Mucosa of descending colon (tissue), 3 donors: ENCODE measurements around the gene OBP2A. TPM values are rescaled to one million over a fixed set of nuclear protein-coding genes. Genes with fewer than 3 reads are reported as not detected.
"Not testable (repeated sequence)": the region's sequence is repeated elsewhere in the genome, so short reads cannot be mapped to it uniquely, and the experiment has no call there.

Source experiments
- ATAC-seq: fragments of 200-7000 bp; cut with Tn5 transposase; one replicate; pipeline ENCODE4 v1.9.1; 2020; ENCODE audit warnings: mild to moderate bottlenecking, moderate library complexity
- DNase-seq, 3 donors: peaks; one replicate each; pipeline ENCODE4 v3.0.0-alpha.2; 2020
- H3K36me3 ChIP-seq: fragments of 200-600 bp; one replicate; pipeline ENCODE4 v1.8.0; 2021; ENCODE audit warnings: low read depth, mild to moderate bottlenecking
- H3K4me1 ChIP-seq: fragments of 200-600 bp; one replicate; pipeline ENCODE4 v1.8.0; 2021; ENCODE audit warnings: low read depth, mild to moderate bottlenecking
- H3K4me3 ChIP-seq: fragments of 200-600 bp; one replicate; pipeline ENCODE4 v1.8.0; 2021; ENCODE audit warnings: mild to moderate bottlenecking
- H3K9me3 ChIP-seq: fragments of 200-600 bp; one replicate; pipeline ENCODE4 v1.8.0; 2021; ENCODE audit warnings: mild to moderate bottlenecking
- CTCF ChIP-seq: fragments of 200-600 bp; IDR thresholded peaks from one replicate; pipeline ENCODE4 v1.8.0; 2022; ENCODE audit warnings: antibody characterized with exemption, mild to moderate bottlenecking
- intact Hi-C, 2 donors: fragments of 100-400 bp; cut with DNase I in 1 of 2; cut with micrococcal nuclease in 1 of 2; formaldehyde crosslinking; loops; one replicate each; pipeline versions ENCODE4 v1.11.0 to v1.11.1; 2022; cut with DNase I, micrococcal nuclease
- total RNA-seq, 3 donors: library from RNA; stranded (reverse); fragmentation: NEBNext Ultra II Directional in 2 of 3; extraction: Animal tissue kit (Norgen Biotek cat#: 25700) in 2 of 3; gene quantifications; one replicate each; pipeline versions ENCODE4 v1.2.1 to v1.2.4, GENCODE V29; 2021 to 2023
- donor health status: DM: no; HTN: no; CAD: no; lungs with moderate emphysema.
- donor health status: DM: no; HTN: no; CAD: no.
- donor health status: DM: no; HTN: yes; CAD: no.

The OBP2A gene
- total RNA-seq, 3 donors from 2014 or later, result not detected

DNA sequence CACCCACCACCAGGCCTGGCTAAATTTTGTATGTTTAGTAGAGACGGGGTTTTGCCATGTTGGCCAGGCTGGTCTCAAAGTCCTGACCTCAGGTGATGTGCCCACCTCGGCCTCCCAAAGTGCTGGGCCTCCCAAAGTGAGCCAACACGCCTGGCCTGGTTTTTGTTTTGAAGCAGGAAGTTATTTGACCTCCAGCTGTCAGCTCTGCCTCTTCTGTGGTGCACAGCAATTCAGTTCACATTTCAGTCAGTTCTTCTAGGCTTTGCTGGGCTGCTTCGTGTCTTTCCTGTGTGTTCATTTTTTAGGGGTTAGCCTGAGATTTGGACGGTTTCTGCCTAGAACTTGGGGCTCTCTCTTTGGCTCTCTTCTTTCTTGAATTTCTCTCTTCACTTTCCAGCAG, 15.8 kb upstream of the OBP2A start:
- H3K4me1 ChIP-seq, result no peaks in the 10 kb centered on the region
- H3K36me3 ChIP-seq, result no peaks in the 10 kb centered on the region
- intact Hi-C loops, result no loop called here
- no peak for DNase-seq
- ATAC-seq, result no peak
- no peak for TF ChIP-seq CTCF
- H3K9me3 ChIP-seq, result no peaks in the 10 kb centered on the region
- no peak overlapping the region for H3K4me3 ChIP-seq

DNA sequence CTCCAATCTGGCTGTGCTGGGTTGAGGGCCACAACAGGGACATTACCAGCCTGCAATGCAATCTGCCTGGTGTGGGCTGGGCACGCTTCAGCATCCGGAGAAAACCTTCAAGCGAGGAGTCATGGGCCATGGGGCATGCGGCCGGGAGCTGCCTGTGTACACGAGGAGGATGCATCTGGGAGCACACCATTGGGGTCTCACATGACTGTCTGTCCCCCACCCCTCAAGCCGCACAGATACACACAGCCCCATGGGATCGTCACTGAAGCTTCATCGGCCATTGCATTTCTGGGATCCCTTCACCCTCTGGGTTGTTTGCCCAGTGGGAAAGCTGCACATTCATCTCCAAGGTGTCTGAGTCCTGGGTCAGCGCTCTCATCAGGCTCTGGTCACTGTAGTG, 14.8 kb upstream of the OBP2A start:
- Histone ChIP-seq H3K9me3 (no peaks in the 10 kb centered on the region), H3K36me3 (no peaks in the 10 kb centered on the region), H3K4me1 (no peaks in the 10 kb centered on the region), H3K4me3 (no peak overlapping the region)
- ATAC-seq (no peak), DNase-seq (no peak)
- intact Hi-C loops, result no loop called here
- no peak for TF ChIP-seq CTCF

DNA sequence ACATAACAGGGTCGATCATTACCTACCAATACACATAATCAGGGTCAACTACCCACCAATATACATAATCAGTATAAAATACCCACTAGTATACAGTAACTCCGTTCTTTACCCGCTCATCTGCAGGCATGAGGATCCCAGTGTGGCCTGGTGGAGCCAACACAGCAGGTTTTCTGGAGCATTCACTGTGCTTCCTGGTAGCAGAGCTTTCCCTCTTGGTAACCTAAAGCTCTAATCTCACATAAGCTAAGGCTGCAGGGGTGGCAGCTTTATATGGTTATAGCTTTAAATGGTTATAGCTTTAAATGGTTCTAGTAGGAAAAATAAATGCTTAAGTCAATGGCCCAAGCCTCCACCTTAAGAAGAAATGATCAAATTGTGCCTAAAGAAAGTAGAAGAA, 12.8 kb upstream of the OBP2A start:
- no peak for TF ChIP-seq CTCF
- Histone ChIP-seq H3K9me3 (no peaks in the 10 kb centered on the region), H3K36me3 (no peaks in the 10 kb centered on the region), H3K4me1 (no peaks in the 10 kb centered on the region), H3K4me3 (no peak overlapping the region)
- no peak for ATAC-seq
- intact Hi-C loops, result no loop called here
- no peak for DNase-seq

GRCh38 chr9:135533674-135534073, 12.3 kb upstream of the OBP2A start:
- ATAC-seq, result no peak
- no peaks in the 10 kb centered on the region for H3K36me3 ChIP-seq
- H3K9me3 ChIP-seq, result no peaks in the 10 kb centered on the region
- TF ChIP-seq CTCF, result no peak
- no peaks in the 10 kb centered on the region for H3K4me1 ChIP-seq
- DNase-seq, result no peak
- no peak overlapping the region for H3K4me3 ChIP-seq
- intact Hi-C loops, result no loop called here

GRCh38 chr9:135534192-135534711, 11.7 kb upstream of the OBP2A start:
- DNase-seq, H3K9me3 ChIP-seq, intact Hi-C loops, H3K4me1 ChIP-seq, H3K36me3 ChIP-seq, H3K4me3 ChIP-seq: not testable (repeated sequence)
- peak; percentile 30 for ATAC-seq

DNA sequence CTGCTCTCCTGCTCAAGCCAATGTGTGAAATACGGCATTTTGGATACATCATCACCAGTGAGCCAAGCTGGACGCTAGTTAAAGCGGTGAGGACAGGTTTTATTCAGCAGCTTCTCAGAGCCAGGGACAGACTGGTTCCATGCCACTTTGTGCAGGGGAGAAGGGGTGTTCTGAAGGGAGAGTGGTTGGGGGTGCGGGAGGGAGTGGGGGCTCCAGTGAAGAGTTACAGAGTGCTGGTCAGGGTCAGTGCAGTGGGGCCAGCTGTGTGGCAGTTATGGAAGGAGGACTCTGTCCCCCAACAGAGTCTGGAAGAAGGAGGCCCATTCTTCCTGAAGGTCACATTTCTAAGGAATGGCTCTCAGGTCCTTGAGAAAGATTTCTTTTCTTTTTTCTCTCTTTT, 11.1 kb upstream of the OBP2A start:
- H3K4me1 ChIP-seq, H3K9me3 ChIP-seq, H3K4me3 ChIP-seq, ATAC-seq, H3K36me3 ChIP-seq, DNase-seq, intact Hi-C loops: not testable (repeated sequence)

DNA sequence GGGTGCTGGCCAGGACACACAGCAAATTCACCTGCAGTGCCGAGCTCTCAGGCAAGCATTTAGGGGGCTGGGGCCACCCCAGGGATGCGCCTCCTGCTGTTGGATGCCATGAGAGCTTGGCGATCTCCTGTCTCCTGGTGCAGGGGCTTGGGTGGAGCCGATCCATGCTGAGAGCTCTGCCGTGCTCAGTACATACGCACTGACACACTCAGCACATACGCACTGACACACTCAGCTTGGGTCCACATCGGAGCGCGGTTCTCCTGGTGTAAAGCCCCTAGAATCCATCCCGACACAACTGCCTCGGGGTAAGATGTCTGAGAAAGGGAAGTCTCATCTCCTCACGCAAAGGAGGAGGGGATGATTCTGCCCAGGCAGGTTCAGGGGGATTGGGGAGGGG, 10.3 kb upstream of the OBP2A start:
- H3K9me3 ChIP-seq, DNase-seq, ATAC-seq, H3K4me3 ChIP-seq, H3K36me3 ChIP-seq, H3K4me1 ChIP-seq, intact Hi-C loops: not testable (repeated sequence)
